ENCODE measurements around the gene NCOA7. TPM values are rescaled to one million over a fixed set of nuclear protein-coding genes. Genes with fewer than 3 reads are reported as not detected.
A peak's percentile ranks its signal among the peaks of the same experiment; 100 is the strongest.

NCOA7 gene
- total and polyA plus RNA-seq, 10 of the 15 experiments (the other 5 are each of a cell fraction or from before 2014, with no cell fraction given) = 18.9 to 50.3 (median 34.2) TPM

DNA sequence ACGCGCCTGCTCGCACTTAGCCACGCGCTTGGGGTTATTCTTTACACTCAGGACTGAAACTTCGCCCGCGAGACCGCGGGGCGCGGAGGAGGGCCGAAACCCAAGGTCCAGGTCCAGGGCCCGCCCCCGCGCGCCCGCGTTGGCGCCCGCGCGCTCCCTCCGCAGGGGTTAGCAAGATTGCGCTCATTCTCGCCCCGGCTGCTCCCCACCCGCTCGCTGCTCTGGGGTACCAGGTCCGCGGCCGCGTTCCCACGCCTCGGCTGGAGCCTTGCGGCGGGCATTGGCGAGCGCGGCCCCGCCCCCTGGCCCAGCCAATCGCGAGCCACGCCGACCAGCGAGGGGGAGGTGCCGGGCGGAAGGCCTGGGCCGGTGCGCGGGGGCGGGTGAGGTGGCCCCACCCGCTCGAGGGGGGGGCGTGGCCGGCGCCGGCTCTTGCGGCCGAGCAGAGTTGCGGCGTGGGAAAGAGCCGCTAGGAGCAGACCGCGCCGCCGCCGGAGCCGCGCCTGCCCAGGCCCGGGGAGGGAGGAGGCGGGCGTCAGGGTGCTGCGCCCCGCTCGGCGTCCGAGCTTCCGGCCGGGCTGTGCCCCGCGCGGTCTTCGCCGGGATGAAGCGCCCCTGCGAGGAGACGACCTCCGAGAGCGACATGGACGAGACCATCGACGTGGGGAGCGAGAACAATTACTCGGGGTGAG is 41.4 kb upstream of the NCOA7 start, which contains the start of gene HEY2:
HEY2 (plus strand) TSS at position 460 of the 692 bp plus-strand sequence; CDS start at position 605, 145 bp downstream.
- CTCF ChIA-PET = no interaction called here
- SMC1A ChIA-PET (ENCODE audit: uncharacterized antibody, unreplicated experiment) = no interaction called here
- Histone ChIP-seq H3K9ac (ENCODE audit: control insufficient read depth, insufficient read depth, low read length) (peak within 1 kb of the TSS; percentile 49; the same call in 1 of the 2 replicates), H3K4me3 (peak within 1 kb of the TSS; percentile 71), H3K79me2 (ENCODE audit: control insufficient read depth, insufficient read depth, low read length) (no peaks in the 10 kb centered on the region), H4K20me1 (ENCODE audit: control insufficient read depth, insufficient read depth) (no peaks in the 10 kb centered on the region), H3K4me1 (ENCODE audit: control insufficient read depth, insufficient read depth, low read length) (peaks cover 9% of the 10 kb centered on the region), H3K27ac (ENCODE audit: control insufficient read depth, insufficient read depth) (no peak within 1 kb of the TSS), H3K27me3 (replicated peaks in 1 of 2; ENCODE audit: control insufficient read depth in 2 of 2, insufficient read depth in 2 of 2, low read length in 1 of 2) (peaks cover 5 to 6% of the 10 kb centered on the region in 2 experiments; a peak in 3 of 4 replicates), H3K9me3 (replicated peaks; ENCODE audit: control insufficient read depth, insufficient read depth, low read length) (no peaks in the 10 kb centered on the region), H3K4me2 (ENCODE audit: control insufficient read depth, insufficient read depth) (peak within 1 kb of the TSS; percentile 97), H3K36me3 (ENCODE audit: control insufficient read depth in 2 of 2, insufficient read depth in 2 of 2, low read length in 1 of 2) (no peaks in the 10 kb centered on the region), H2AFZ (ENCODE audit: control insufficient read depth, low read depth, low read length) (peak within 1 kb of the TSS; percentile 88)
- BruUV-seq (replicated peaks) = no TSS peak
- under 1% methylated on average over 81 of the region's 95 CpGs for WGBS (ENCODE audit: insufficient coverage, insufficient replicate concordance, low lambda C conversion rate, missing lambda C conversion rate)
- POLR2A ChIA-PET = no interaction called here
- in situ Hi-C loops (cut with MboI) = no loop called here
- intact Hi-C loops (cut with micrococcal nuclease; ENCODE audit: unreplicated experiment) = loop anchor here (2.0 kb wide), 1 partner anchor 33 kb away; no protein-coding TSS in a partner anchor
- RAD21 ChIA-PET (ENCODE audit: unreplicated experiment) = interaction anchor here (1.4 kb wide), 1 partner anchor 9 kb away, joined by 3 read pairs; no protein-coding TSS in a partner anchor
- FAIRE-seq = peak; percentile 23
- ATAC-seq = peak; percentile 96
- DNase-seq (ENCODE audit: low read depth, low spot score) = peak; percentile 33
- TF ChIP-seq HDAC2 (IDR thresholded peaks at IDR 0.05) (no peak), CHD2 (IDR thresholded peaks at IDR 0.05; ENCODE audit: borderline replicate concordance, low read depth, low read length) (0 out of 2 replicates have a peak, but pooled peaks have one; percentile 11), NR2C1 (IDR thresholded peaks at IDR 0.05) (peak; percentile 19; the same call in 1 of the 2 replicates), DPF2 (IDR thresholded peaks at IDR 0.05) (peak; percentile 83), NFXL1 (IDR thresholded peaks at IDR 0.05; ENCODE audit: borderline replicate concordance) (0 out of 2 replicates have a peak, but pooled peaks have one; percentile 44), TCF7 (IDR thresholded peaks at IDR 0.05; ENCODE audit: borderline replicate concordance) (no peak), CREB1 (IDR thresholded peaks at IDR 0.05; ENCODE audit: low read depth) (peak; percentile 4; the same call in 1 of the 2 replicates), NR2F1 (conservative IDR thresholded peaks at IDR 0.05) (peak; percentile 88), ZNF24 (IDR thresholded peaks at IDR 0.05) (0 out of 2 replicates have a peak, but pooled peaks have one; percentile 43), GABPA (IDR thresholded peaks at IDR 0.05; ENCODE audit: low read depth) (no peak), NFYB (IDR thresholded peaks at IDR 0.05; ENCODE audit: insufficient read depth, low read depth, low read length) (peak; percentile 66; the same call in 1 of the 2 replicates)
- TF ChIP-seq, protein P1, sequence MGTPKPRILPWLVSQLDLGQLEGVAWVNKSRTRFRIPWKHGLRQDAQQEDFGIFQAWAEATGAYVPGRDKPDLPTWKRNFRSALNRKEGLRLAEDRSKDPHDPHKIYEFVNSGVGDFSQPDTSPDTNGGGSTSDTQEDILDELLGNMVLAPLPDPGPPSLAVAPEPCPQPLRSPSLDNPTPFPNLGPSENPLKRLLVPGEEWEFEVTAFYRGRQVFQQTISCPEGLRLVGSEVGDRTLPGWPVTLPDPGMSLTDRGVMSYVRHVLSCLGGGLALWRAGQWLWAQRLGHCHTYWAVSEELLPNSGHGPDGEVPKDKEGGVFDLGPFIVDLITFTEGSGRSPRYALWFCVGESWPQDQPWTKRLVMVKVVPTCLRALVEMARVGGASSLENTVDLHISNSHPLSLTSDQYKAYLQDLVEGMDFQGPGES (IDR thresholded peaks at IDR 0.05) = peak; percentile 35; the same call in 1 of the 2 replicates
- TF ChIP-seq, protein P2, sequence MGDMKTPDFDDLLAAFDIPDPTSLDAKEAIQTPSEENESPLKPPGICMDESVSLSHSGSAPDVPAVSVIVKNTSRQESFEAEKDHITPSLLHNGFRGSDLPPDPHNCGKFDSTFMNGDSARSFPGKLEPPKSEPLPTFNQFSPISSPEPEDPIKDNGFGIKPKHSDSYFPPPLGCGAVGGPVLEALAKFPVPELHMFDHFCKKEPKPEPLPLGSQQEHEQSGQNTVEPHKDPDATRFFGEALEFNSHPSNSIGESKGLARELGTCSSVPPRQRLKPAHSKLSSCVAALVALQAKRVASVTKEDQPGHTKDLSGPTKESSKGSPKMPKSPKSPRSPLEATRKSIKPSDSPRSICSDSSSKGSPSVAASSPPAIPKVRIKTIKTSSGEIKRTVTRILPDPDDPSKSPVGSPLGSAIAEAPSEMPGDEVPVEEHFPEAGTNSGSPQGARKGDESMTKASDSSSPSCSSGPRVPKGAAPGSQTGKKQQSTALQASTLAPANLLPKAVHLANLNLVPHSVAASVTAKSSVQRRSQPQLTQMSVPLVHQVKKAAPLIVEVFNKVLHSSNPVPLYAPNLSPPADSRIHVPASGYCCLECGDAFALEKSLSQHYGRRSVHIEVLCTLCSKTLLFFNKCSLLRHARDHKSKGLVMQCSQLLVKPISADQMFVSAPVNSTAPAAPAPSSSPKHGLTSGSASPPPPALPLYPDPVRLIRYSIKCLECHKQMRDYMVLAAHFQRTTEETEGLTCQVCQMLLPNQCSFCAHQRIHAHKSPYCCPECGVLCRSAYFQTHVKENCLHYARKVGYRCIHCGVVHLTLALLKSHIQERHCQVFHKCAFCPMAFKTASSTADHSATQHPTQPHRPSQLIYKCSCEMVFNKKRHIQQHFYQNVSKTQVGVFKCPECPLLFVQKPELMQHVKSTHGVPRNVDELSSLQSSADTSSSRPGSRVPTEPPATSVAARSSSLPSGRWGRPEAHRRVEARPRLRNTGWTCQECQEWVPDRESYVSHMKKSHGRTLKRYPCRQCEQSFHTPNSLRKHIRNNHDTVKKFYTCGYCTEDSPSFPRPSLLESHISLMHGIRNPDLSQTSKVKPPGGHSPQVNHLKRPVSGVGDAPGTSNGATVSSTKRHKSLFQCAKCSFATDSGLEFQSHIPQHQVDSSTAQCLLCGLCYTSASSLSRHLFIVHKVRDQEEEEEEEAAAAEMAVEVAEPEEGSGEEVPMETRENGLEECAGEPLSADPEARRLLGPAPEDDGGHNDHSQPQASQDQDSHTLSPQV (IDR thresholded peaks at IDR 0.05) = peak; percentile 38; the same call in 1 of the 2 replicates
- TF ChIP-seq, protein P3, sequence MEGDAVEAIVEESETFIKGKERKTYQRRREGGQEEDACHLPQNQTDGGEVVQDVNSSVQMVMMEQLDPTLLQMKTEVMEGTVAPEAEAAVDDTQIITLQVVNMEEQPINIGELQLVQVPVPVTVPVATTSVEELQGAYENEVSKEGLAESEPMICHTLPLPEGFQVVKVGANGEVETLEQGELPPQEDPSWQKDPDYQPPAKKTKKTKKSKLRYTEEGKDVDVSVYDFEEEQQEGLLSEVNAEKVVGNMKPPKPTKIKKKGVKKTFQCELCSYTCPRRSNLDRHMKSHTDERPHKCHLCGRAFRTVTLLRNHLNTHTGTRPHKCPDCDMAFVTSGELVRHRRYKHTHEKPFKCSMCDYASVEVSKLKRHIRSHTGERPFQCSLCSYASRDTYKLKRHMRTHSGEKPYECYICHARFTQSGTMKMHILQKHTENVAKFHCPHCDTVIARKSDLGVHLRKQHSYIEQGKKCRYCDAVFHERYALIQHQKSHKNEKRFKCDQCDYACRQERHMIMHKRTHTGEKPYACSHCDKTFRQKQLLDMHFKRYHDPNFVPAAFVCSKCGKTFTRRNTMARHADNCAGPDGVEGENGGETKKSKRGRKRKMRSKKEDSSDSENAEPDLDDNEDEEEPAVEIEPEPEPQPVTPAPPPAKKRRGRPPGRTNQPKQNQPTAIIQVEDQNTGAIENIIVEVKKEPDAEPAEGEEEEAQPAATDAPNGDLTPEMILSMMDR (IDR thresholded peaks at IDR 0.05 in 2 of 3, conservative IDR thresholded peaks at IDR 0.05 in 1 of 3; ENCODE audit: control insufficient read depth in 2 of 3, extremely low read depth in 1 of 3, insufficient read depth in 1 of 3, low read depth in 3 of 3, low read length in 3 of 3) = no peak

All from GM12878 (cell line).